SK-N-SH treated with all-trans-retinoic acid at 6 μM for 48 hours (cell line): ENCODE data around the gene CFAP97D1.

Experiments
- ATAC-seq: fragments of 200-7000 bp; cut with Tn5 transposase; 3 replicates; pipeline ENCODE4 v1.9.1; 2020; ENCODE audit warnings: mild to moderate bottlenecking, moderate library complexity
- ARNTL ChIP-seq: fragments of 450-650 bp; formaldehyde crosslinking; IDR thresholded peaks from 2 replicates; pipeline ENCODE4 v1.5.0; 2020; ENCODE audit warnings: low read depth, mild to moderate bottlenecking, moderate library complexity, borderline replicate concordance
- BACH2 ChIP-seq: fragments of 250-450 bp; sonication (Bioruptor Pico); IDR thresholded peaks from 2 replicates; pipeline ENCODE4 v1.9.0; 2021; ENCODE audit warnings: mild to moderate bottlenecking, borderline replicate concordance
- ESRRG ChIP-seq: fragments of 250-450 bp; sonication (Bioruptor Pico); IDR thresholded peaks from 2 replicates; pipeline ENCODE4 v1.6.1; 2021; ENCODE audit warnings: mild to moderate bottlenecking
- GLIS3 ChIP-seq: fragments of 250-450 bp; sonication (Bioruptor Pico); IDR thresholded peaks from 2 replicates; pipeline ENCODE4 v1.5.0; 2020; ENCODE audit warnings: mild to moderate bottlenecking, moderate library complexity
- ISL1 ChIP-seq: fragments of 250-450 bp; sonication (Bioruptor Pico); IDR thresholded peaks from 2 replicates; pipeline ENCODE4 v2.1.2; 2022; ENCODE audit warnings: mild to moderate bottlenecking, moderate library complexity
- RARB ChIP-seq: fragments of 250-450 bp; sonication (Bioruptor Pico); IDR thresholded peaks from 2 replicates; pipeline ENCODE4 v1.8.0; 2021; ENCODE audit warnings: mild to moderate bottlenecking, moderate library complexity
- SNAI2 ChIP-seq: fragments of 250-450 bp; sonication (Bioruptor Pico); IDR thresholded peaks from 2 replicates; pipeline ENCODE4 v1.5.0; 2020; ENCODE audit warnings: mild to moderate bottlenecking, moderate library complexity
- TCF4 ChIP-seq: fragments of 250-450 bp; sonication (Bioruptor Pico); IDR thresholded peaks from 2 replicates; pipeline ENCODE4 v1.8.0; 2021; ENCODE audit warnings: mild to moderate bottlenecking, moderate library complexity, borderline replicate concordance
- TOX ChIP-seq: fragments of 250-450 bp; sonication (Bioruptor Pico); IDR thresholded peaks from 2 replicates; pipeline ENCODE4 v1.8.0; 2021; ENCODE audit warnings: mild to moderate bottlenecking, moderate library complexity, borderline replicate concordance
- ZC3H10 ChIP-seq: fragments of 250-450 bp; sonication (Bioruptor Pico); IDR thresholded peaks from 2 replicates; pipeline ENCODE4 v1.5.1; 2021; ENCODE audit warnings: mild to moderate bottlenecking, moderate library complexity
- ZFP3 ChIP-seq: fragments of 250-450 bp; sonication (Bioruptor Pico); IDR thresholded peaks from 2 replicates; pipeline ENCODE4 v1.5.0; 2020; ENCODE audit warnings: mild to moderate bottlenecking, moderate library complexity
- ZFP30 ChIP-seq: fragments of 450-650 bp; formaldehyde crosslinking; IDR thresholded peaks from 2 replicates; pipeline ENCODE4 v1.5.0; 2022; ENCODE audit warnings: mild to moderate bottlenecking, moderate library complexity
- ZNF70 ChIP-seq: fragments of 450-650 bp; formaldehyde crosslinking; IDR thresholded peaks from 2 replicates; pipeline ENCODE4 v1.5.0; 2020; ENCODE audit warnings: mild to moderate bottlenecking, moderate library complexity
- ZNF8 ChIP-seq: fragments of 450-650 bp; formaldehyde crosslinking; IDR thresholded peaks from 2 replicates; pipeline ENCODE4 v1.5.0; 2020; ENCODE audit warnings: mild to moderate bottlenecking, moderate library complexity
- TF ChIP-seq, protein P1 (sequence below): fragments of 250-450 bp; sonication (Bioruptor Pico); IDR thresholded peaks from 2 replicates; pipeline ENCODE4 v1.5.1; 2021; ENCODE audit warnings: mild to moderate bottlenecking, moderate library complexity
- TF ChIP-seq, protein P2 (sequence below): fragments of 250-450 bp; sonication (Bioruptor Pico); IDR thresholded peaks from 2 replicates; pipeline ENCODE4 v1.8.0; 2021; ENCODE audit warnings: low read depth, mild to moderate bottlenecking, moderate library complexity, borderline replicate concordance
- TF ChIP-seq, protein P3 (sequence below): fragments of 250-450 bp; sonication (Bioruptor Pico); IDR thresholded peaks from 2 replicates; pipeline ENCODE4 v1.5.1; 2020; ENCODE audit warnings: low read depth, mild to moderate bottlenecking, moderate library complexity

The CFAP97D1 gene

DNA sequence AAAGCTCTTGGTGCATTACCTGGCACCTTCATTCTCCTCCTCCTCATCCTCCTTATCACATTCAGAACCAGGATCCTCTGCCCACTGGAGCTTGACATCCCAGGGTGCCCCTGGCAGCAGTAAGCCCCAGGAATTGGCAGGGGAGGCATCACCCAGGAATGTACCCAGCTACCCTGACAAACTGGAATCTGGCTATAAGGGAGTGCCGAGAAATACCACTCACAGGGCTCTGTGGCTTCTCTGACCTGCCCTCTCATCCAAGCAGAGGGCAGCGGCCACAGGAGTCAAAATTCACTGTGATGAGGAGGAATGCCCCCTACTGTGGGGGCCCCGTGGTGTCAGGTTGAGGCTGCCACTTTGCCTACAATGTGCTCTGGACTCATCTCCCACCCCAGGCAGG is 33.2 kb downstream of the CFAP97D1 start:
- no peak for ATAC-seq
- no peak for TF ChIP-seq ESRRG (CRISPR knock-in tag)
- no peak for TF ChIP-seq ZC3H10 (CRISPR knock-in tag)
- no peak for TF ChIP-seq ZNF8 (CRISPR knock-in tag)

DNA sequence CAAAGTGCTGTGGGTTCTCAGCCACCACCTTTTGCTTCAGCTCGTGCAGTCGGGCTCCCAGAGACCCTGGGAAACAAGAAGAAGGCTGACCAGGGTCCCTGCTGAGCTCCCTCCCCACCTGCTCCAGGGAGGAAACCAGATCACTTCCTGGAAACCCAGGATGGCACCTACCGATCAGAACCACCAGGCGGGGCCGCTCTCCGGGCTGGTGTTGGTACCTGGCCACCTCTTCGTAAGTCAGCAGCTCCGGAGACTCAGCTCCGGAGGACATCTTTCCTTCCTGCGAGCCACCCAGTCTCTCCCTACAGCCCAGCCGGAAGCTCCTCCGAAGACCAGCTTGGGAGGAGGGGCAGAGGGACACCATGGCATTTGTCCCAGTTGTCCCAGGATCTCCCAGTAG is 33.8 kb downstream of the CFAP97D1 start:
- no peak for TF ChIP-seq RARB
- no peak for TF ChIP-seq ZFP3
- no peak for TF ChIP-seq TOX

DNA sequence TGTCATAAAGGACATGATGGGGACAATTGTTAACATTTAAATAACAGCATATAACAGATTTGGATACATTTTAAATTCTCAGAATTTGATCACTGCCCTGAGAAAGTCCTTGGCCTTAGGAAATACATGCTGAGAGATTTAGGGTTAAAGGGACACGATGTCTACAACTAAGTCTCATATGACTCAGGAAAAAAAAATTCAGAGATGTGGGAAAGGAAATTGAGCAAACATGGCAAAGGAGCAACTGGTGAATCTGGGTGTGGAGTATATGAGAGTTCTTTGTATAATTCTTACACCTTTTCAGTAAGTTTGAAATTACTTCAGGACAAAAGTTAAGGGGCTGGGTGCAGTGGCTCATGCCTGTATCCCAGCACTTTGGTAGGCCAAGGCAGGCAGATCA is 34.5 kb downstream of the CFAP97D1 start:
- TF ChIP-seq TCF4 (CRISPR knock-in tag), result no peak
- TF ChIP-seq RARB, result no peak
- TF ChIP-seq ZFP3, result no peak
- TF ChIP-seq, protein P1, sequence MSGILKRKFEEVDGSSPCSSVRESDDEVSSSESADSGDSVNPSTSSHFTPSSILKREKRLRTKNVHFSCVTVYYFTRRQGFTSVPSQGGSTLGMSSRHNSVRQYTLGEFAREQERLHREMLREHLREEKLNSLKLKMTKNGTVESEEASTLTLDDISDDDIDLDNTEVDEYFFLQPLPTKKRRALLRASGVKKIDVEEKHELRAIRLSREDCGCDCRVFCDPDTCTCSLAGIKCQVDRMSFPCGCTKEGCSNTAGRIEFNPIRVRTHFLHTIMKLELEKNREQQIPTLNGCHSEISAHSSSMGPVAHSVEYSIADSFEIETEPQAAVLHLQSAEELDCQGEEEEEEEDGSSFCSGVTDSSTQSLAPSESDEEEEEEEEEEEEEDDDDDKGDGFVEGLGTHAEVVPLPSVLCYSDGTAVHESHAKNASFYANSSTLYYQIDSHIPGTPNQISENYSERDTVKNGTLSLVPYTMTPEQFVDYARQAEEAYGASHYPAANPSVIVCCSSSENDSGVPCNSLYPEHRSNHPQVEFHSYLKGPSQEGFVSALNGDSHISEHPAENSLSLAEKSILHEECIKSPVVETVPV (CRISPR knock-in tag), result no peak
- TF ChIP-seq ESRRG (CRISPR knock-in tag), result no peak
- TF ChIP-seq ZNF70 (CRISPR knock-in tag), result no peak
- no peak for TF ChIP-seq BACH2
- ATAC-seq, result peak; percentile 33; the same call in 2 of the 3 replicates

More for the DNA sequence above, 33.8 kb downstream of the CFAP97D1 start:
- ATAC-seq, result no peak

DNA sequence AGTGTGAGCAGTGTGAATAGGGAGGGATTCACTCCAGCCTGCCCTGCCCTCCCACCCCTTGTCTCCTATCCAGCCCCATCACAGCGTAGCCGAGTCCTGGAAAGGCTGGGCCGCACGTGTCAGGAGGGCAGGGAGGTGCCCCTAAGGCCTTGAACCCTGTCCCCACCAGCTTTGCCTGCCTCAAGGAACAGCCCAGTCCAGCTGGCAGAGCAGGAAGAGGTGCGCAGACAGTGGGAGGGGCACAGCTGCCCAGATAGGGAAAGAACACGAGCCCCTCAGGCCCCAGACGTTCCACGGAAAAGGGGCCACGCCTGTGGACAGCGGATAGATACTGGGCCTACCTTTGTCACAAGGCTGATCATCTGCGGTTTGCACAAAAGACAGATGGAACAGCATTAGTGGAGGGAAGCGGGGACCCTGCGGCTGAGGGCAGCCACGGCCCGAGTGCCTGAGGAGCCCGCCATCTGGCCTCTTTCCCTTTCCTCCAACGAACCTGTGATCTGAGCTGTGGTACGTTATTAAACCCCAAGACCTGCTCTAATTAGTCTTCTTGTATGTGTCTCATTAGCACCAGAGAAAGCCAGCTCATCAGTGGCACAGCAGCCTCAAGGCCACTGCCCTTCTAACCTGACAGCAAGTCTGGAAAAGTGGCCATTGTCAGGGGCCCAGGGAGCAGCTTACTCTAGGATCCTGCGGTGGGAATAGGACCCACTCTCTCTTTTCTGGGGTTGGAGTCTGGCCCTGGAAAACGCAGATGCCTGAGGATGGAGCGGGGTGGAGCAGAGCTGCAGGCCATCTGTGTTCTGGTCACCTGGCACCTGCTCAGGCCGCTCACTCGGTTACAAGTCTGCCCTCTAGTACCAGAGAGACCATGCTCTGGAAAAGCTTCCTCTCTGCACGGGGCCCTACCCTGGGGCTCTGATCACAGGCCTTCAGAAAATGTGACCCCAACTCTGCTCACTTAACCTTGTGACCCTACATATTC is 36.4 kb downstream of the CFAP97D1 start:
- TF ChIP-seq, protein P2, sequence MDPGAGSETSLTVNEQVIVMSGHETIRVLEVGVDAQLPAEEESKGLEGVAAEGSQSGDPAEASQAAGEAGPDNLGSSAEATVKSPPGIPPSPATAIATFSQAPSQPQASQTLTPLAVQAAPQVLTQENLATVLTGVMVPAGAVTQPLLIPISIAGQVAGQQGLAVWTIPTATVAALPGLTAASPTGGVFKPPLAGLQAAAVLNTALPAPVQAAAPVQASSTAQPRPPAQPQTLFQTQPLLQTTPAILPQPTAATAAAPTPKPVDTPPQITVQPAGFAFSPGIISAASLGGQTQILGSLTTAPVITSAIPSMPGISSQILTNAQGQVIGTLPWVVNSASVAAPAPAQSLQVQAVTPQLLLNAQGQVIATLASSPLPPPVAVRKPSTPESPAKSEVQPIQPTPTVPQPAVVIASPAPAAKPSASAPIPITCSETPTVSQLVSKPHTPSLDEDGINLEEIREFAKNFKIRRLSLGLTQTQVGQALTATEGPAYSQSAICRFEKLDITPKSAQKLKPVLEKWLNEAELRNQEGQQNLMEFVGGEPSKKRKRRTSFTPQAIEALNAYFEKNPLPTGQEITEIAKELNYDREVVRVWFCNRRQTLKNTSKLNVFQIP (CRISPR knock-in tag), result no peak
- TF ChIP-seq BACH2, result no peak
- no peak for TF ChIP-seq SNAI2
- TF ChIP-seq GLIS3 (CRISPR knock-in tag), result no peak
- TF ChIP-seq ISL1 (CRISPR knock-in tag), result no peak

DNA sequence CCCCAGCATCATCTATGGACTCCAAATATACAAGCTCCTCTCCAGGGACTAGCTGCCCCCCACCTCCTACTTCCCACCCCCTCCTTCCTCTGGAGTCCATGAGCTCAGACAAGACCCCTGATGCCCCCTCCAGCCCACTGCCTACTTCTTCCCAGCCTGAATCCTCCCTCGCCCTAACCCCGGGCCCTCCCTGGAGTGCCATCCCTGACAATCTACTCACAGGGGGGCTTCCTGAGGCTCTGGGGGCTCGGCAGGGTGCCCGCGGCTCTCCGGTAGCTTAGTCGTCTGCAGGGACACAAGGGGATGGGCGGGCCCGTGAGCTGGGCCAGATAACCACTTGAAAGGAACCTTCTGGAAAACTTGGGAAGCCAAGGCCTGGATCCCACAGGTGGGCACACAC is 37.6 kb downstream of the CFAP97D1 start:
- no peak for ATAC-seq
- TF ChIP-seq SNAI2 (no peak), ZC3H10 (CRISPR knock-in tag) (no peak), ZFP30 (CRISPR knock-in tag) (no peak), TOX (no peak), GLIS3 (CRISPR knock-in tag) (no peak)
- TF ChIP-seq, protein P3, sequence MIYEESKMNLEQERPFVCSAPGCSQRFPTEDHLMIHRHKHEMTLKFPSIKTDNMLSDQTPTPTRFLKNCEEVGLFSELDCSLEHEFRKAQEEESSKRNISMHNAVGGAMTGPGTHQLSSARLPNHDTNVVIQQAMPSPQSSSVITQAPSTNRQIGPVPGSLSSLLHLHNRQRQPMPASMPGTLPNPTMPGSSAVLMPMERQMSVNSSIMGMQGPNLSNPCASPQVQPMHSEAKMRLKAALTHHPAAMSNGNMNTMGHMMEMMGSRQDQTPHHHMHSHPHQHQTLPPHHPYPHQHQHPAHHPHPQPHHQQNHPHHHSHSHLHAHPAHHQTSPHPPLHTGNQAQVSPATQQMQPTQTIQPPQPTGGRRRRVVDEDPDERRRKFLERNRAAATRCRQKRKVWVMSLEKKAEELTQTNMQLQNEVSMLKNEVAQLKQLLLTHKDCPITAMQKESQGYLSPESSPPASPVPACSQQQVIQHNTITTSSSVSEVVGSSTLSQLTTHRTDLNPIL (CRISPR knock-in tag), result no peak

More for the DNA sequence above, 36.4 kb downstream of the CFAP97D1 start:
- ATAC-seq, result no peak

DNA sequence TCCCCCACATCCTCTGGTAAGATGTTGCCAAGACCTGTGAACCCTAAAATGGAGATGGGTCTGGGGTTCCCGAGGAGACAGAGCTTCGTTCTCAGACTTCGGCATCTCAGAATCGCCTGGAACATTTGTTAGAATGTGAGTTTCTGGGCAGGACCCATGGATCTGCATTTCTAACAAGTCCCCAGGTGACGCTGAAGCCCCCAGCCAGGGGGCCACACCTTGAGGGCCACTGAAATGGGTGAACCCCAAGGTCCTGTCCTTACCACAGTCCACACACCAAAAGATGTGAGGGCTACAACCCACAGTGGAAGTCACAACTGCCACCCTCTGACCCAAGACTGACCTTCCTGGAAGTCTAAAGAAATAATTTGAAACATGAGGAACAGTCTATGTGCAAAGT is 38.7 kb downstream of the CFAP97D1 start:
- TF ChIP-seq RARB, result no peak
- TF ChIP-seq ARNTL (CRISPR knock-in tag), result no peak
- TF ChIP-seq TCF4 (CRISPR knock-in tag), result no peak
- no peak for TF ChIP-seq TOX
- no peak for TF ChIP-seq BACH2
- TF ChIP-seq, protein P1 (CRISPR knock-in tag), result no peak
- ATAC-seq, result no peak
